HepG2 (cell line): Measurements from ENCODE around the gene CACNA2D3. TPM values are rescaled to one million over a fixed set of nuclear protein-coding genes. Genes with fewer than 3 reads are reported as not detected.

Source experiments
- ATAC-seq: fragments of 200-7000 bp; cut with Tn5 transposase; 3 replicates; pipeline ENCODE4 v1.9.1; 2020; ENCODE audit warnings: mild to moderate bottlenecking, moderate library complexity
- BruUV-seq: library from RNA; stranded (reverse); fragments of 400-500 nt; replicated peaks from 2 replicates; lab custom pipeline; 2021; lab: Mats Ljungman, UMichigan
- CTCF ChIA-PET: fragments of 300-600 bp; formaldehyde crosslinking; extraction: SDS; loops from one replicate; lab custom pipeline; 2021; ENCODE audit warnings: low total read pairs, inconsistent platforms, low intra/inter-chr PET ratio; lab: Yijun Ruan, JAX
- POLR2A ChIA-PET: fragments of 350-600 bp; sonication (Branson Sonifier 250); formaldehyde crosslinking; loops from one replicate; lab custom pipeline; 2020; ENCODE audit warnings: antibody characterized with exemption, inconsistent platforms; lab: Yijun Ruan, JAX
- DNase-seq: peaks from one replicate; pipeline ENCODE4 v3.0.0-alpha.2; 2015; ENCODE audit warnings: low spot score
- FAIRE-seq: peaks from 3 replicates; lab custom pipeline; 2011; peaks lifted over from hg19 to GRCh38; lab: Jason Lieb, UNC
- H2AFZ ChIP-seq: one replicate; pipeline ENCODE4 v1.6.1; 2011; ENCODE audit warnings: low read length, inconsistent platforms
- H3K27ac ChIP-seq: fragments of 300-600 bp; 3 replicates; pipeline ENCODE4 v1.8.0; 2011; ENCODE audit warnings: mixed run types, mild to moderate bottlenecking, mixed read lengths, low read length, inconsistent platforms; ENCODE audit not compliant: insufficient read depth; ENCODE audit errors: extremely low read length
- H3K27me3 ChIP-seq, 2 experiments: fragments of 200-600 bp in 1 of 2; 2 replicates in 1 of 2; 3 replicates in 1 of 2; pipeline versions ENCODE4 v1.6.0 to v1.8.0; 2011; ENCODE audit warnings: low read length in 2 of 2, mild to moderate bottlenecking in 2 of 2, moderate library complexity in 2 of 2, inconsistent platforms in 1 of 2; ENCODE audit not compliant: insufficient read depth in 2 of 2, control insufficient read depth in 1 of 2
- H3K36me3 ChIP-seq, 2 experiments: fragments of 200-600 bp in 1 of 2; replicated peaks in 1 of 2; 2 replicates in 1 of 2; 3 replicates in 1 of 2; pipeline versions ENCODE4 v1.5.1 to v1.8.0; 2011; ENCODE audit warnings: low read length in 2 of 2, inconsistent platforms in 1 of 2; ENCODE audit not compliant: insufficient read depth in 2 of 2, control insufficient read depth in 1 of 2
- H3K4me1 ChIP-seq: 2 replicates; pipeline ENCODE4 v1.5.1; 2012; ENCODE audit warnings: low read length, inconsistent platforms; ENCODE audit not compliant: insufficient read depth
- H3K4me2 ChIP-seq: 2 replicates; pipeline ENCODE4 v1.6.0; 2011; ENCODE audit warnings: low read depth, low read length, inconsistent platforms
- H3K4me3 ChIP-seq, 3 experiments: fragments of 200-600 bp in 1 of 3; sonication (generic), shearing (Covaris generic) in 1 of 3; replicated peaks in 1 of 3; 2 replicates each; pipeline ENCODE4 v1.5.1; 2011 to 2016; ENCODE audit warnings: low read length in 3 of 3, inconsistent platforms in 2 of 3, low read depth in 2 of 3, mild to moderate bottlenecking in 2 of 3, control low read depth in 1 of 3, mixed read lengths in 1 of 3; ENCODE audit not compliant: insufficient read depth in 1 of 3
- H3K79me2 ChIP-seq: one replicate; pipeline ENCODE4 v1.6.1; 2011; ENCODE audit warnings: low read length, inconsistent platforms; ENCODE audit not compliant: insufficient read depth
- H3K9ac ChIP-seq: 2 replicates; pipeline ENCODE4 v1.6.0; 2011; ENCODE audit warnings: mild to moderate bottlenecking, low read depth, low read length, inconsistent platforms; ENCODE audit not compliant: insufficient read depth
- H3K9me3 ChIP-seq: 2 replicates; pipeline ENCODE4 v1.5.1; 2012; ENCODE audit warnings: mild to moderate bottlenecking, low read length
- H4K20me1 ChIP-seq: 2 replicates; pipeline ENCODE4 v1.6.0; 2011; ENCODE audit warnings: inconsistent platforms, mild to moderate bottlenecking, low read length, moderate library complexity; ENCODE audit not compliant: insufficient read depth
- ARNT ChIP-seq: fragments of 450-650 bp; IDR thresholded peaks from 2 replicates; pipeline ENCODE4 v1.6.1; 2017
- EEA1 ChIP-seq: sonication (generic); formaldehyde crosslinking; IDR thresholded peaks from 2 replicates; pipeline ENCODE4 v1.5.1; 2020; ENCODE audit warnings: mild to moderate bottlenecking, missing genetic modification reagents, borderline replicate concordance
- FOXA1 ChIP-seq, 2 experiments: fragments of 450-650 bp in 1 of 2; sonication (generic) in 1 of 2; formaldehyde crosslinking in 1 of 2; IDR thresholded peaks; 2 replicates each; pipeline versions ENCODE4 v1.4.0 to v1.6.1; 2016 to 2020; ENCODE audit warnings: missing genetic modification reagents in 1 of 2
- IRX3 ChIP-seq: sonication (generic); formaldehyde crosslinking; IDR thresholded peaks from 2 replicates; pipeline ENCODE4 v1.8.1; 2023; ENCODE audit warnings: mild to moderate bottlenecking, low read depth, missing genetic modification reagents, borderline replicate concordance
- KDM5B ChIP-seq: sonication (generic); formaldehyde crosslinking; IDR thresholded peaks from 2 replicates; pipeline ENCODE4 v1.4.0; 2020; ENCODE audit warnings: missing genetic modification reagents, mild to moderate bottlenecking, borderline replicate concordance
- MEF2D ChIP-seq: sonication (generic); formaldehyde crosslinking; IDR thresholded peaks from 2 replicates; pipeline ENCODE4 v1.5.1; 2020; ENCODE audit warnings: mild to moderate bottlenecking, missing genetic modification reagents
- ZNF138 ChIP-seq: sonication (generic); formaldehyde crosslinking; IDR thresholded peaks from 2 replicates; pipeline ENCODE4 v1.5.0; 2020; ENCODE audit warnings: mild to moderate bottlenecking, low read depth, missing genetic modification reagents
- ZNF382 ChIP-seq: sonication (generic); formaldehyde crosslinking; IDR thresholded peaks from 2 replicates; pipeline ENCODE4 v1.5.0; 2020; ENCODE audit warnings: missing genetic modification reagents, mild to moderate bottlenecking, borderline replicate concordance
- ZNF772 ChIP-seq: sonication (generic); formaldehyde crosslinking; IDR thresholded peaks from 2 replicates; pipeline ENCODE4 v1.5.0; 2020; ENCODE audit warnings: mild to moderate bottlenecking, missing genetic modification reagents
- WGBS: methylation state at CpG from one replicate; pipeline ENCODE4 v1.1.6; 2017; ENCODE audit warnings: low lambda C conversion rate; 5-methylcytosine and 5-hydroxymethylcytosine counted together
- in situ Hi-C: cut with HindIII; loops from 2 replicates; pipeline ENCODE4 v1.10.0; 2017; ENCODE audit warnings: low pct_unique_long_range_greater_than_20kb; ENCODE audit not compliant: extremely low pct_ligation_motif_present
- intact Hi-C: fragments of 100-400 bp; cut with micrococcal nuclease; formaldehyde crosslinking; loops from one replicate; pipeline ENCODE4 v1.10.0; 2022; ENCODE audit not compliant: unreplicated experiment
- polyA plus RNA-seq, 8 experiments: library from polyadenylated mRNA; depleted of rRNA in 3 of 8; stranded (reverse) in 7 of 8; unstranded in 1 of 8; fragments of >200 nt; fragmentation: Illumina TruSeq in 4 of 8; extraction: Trizol in 4 of 8; gene quantifications; 2 replicates each; pipeline versions ENCODE4 v1.2.1 to v1.2.3, GENCODE V29; 2011 to 2016; ENCODE audit warnings: low read depth in 4 of 8, missing spikeins in 1 of 8, mixed read lengths in 1 of 8; ENCODE audit not compliant: insufficient read depth in 1 of 8
- total RNA-seq, 5 experiments: library from RNA; depleted of rRNA; stranded (reverse); fragments of >200 nt; fragmentation: Illumina TruSeq; extraction: Trizol; gene quantifications; 2 replicates each; pipeline ENCODE4 v1.2.3, GENCODE V29; 2016; ENCODE audit warnings: low read depth in 1 of 5
- TF ChIP-seq, protein P1 (sequence below): fragments of 450-650 bp; IDR thresholded peaks from 2 replicates; pipeline ENCODE4 v1.6.1; 2017
- TF ChIP-seq, protein P2 (sequence below): sonication (generic); formaldehyde crosslinking; IDR thresholded peaks from 2 replicates; pipeline ENCODE4 v1.8.0; 2022; ENCODE audit warnings: missing genetic modification reagents, mild to moderate bottlenecking, moderate library complexity, borderline replicate concordance

Gene CACNA2D3
- total and polyA plus RNA-seq, 2 of the 13 experiments (the other 11 are each of a cell fraction or from before 2014, with no cell fraction given) = not detected

DNA sequence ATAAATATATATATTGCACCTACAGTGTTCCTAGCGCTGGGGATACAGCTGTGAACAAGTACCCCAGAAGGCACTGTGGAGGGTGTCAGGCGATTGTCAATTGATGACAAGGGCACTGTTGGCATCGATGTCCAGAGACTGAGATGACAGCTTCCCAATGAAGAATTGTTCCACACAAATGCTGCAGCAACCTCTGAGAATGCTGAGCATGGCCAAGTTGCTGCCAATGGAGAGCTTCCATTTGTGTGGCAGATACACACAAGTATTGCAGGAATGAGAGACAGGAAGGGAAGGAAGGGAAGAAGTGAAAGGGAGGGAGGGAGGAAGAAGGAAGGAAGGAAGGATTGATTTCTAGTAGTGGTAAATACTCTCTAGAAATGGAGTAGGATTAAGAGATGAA is 783.6 kb downstream of the CACNA2D3 start:
- intact Hi-C loops (no loop called here), in situ Hi-C loops (no loop called here)
- CTCF ChIA-PET = no interaction called here
- ATAC-seq = no peak
- no peaks in the 10 kb centered on the region for H3K79me2 ChIP-seq
- H3K4me2 ChIP-seq = no peak overlapping the region
- no peaks in the 10 kb centered on the region for H4K20me1 ChIP-seq
- no peaks in the 10 kb centered on the region for H3K36me3 ChIP-seq
- H3K27ac ChIP-seq = no peak overlapping the region
- DNase-seq = no peak
- H2AFZ ChIP-seq = no peak overlapping the region
- no peaks in the 10 kb centered on the region for H3K4me1 ChIP-seq
- no peak for FAIRE-seq
- H3K4me3 ChIP-seq = no peak overlapping the region
- TF ChIP-seq EEA1 (CRISPR knock-in tag) = no peak
- no peak for TF ChIP-seq IRX3 (CRISPR knock-in tag)
- no peak for TF ChIP-seq ZNF382
- TF ChIP-seq, protein P1, sequence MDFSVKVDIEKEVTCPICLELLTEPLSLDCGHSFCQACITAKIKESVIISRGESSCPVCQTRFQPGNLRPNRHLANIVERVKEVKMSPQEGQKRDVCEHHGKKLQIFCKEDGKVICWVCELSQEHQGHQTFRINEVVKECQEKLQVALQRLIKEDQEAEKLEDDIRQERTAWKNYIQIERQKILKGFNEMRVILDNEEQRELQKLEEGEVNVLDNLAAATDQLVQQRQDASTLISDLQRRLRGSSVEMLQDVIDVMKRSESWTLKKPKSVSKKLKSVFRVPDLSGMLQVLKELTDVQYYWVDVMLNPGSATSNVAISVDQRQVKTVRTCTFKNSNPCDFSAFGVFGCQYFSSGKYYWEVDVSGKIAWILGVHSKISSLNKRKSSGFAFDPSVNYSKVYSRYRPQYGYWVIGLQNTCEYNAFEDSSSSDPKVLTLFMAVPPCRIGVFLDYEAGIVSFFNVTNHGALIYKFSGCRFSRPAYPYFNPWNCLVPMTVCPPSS = no peak
- no peak for TF ChIP-seq MEF2D (CRISPR knock-in tag)
- TF ChIP-seq FOXA1 (IDR thresholded peaks at IDR 0.05) = no peak
- no peak for TF ChIP-seq FOXA1 (CRISPR knock-in tag; IDR thresholded peaks at IDR 0.05)
- no peak for TF ChIP-seq ZNF138 (CRISPR knock-in tag)
- TF ChIP-seq, protein P2, sequence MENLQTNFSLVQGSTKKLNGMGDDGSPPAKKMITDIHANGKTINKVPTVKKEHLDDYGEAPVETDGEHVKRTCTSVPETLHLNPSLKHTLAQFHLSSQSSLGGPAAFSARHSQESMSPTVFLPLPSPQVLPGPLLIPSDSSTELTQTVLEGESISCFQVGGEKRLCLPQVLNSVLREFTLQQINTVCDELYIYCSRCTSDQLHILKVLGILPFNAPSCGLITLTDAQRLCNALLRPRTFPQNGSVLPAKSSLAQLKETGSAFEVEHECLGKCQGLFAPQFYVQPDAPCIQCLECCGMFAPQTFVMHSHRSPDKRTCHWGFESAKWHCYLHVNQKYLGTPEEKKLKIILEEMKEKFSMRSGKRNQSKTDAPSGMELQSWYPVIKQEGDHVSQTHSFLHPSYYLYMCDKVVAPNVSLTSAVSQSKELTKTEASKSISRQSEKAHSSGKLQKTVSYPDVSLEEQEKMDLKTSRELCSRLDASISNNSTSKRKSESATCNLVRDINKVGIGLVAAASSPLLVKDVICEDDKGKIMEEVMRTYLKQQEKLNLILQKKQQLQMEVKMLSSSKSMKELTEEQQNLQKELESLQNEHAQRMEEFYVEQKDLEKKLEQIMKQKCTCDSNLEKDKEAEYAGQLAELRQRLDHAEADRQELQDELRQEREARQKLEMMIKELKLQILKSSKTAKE (CRISPR knock-in tag) = no peak
- TF ChIP-seq ARNT = no peak
- no peak for TF ChIP-seq ZNF772 (CRISPR knock-in tag)
- TF ChIP-seq KDM5B = no peak
- TF ChIP-seq, all 625 proteins: peak for 0
- Histone ChIP-seq H3K9ac (no peak overlapping the region), H3K9me3 (no peaks in the 10 kb centered on the region), H3K27me3 (no peaks in the 10 kb centered on the region; a peak in 1 of 5 replicates)
- BruUV-seq = no TSS peak
- WGBS = 18% methylated on average over 3 of the region's 3 CpGs
- POLR2A ChIA-PET = no interaction called here
